WTC11 (cell line): ENCODE data around the gene CBFB. TPM values are rescaled to one million over a fixed set of nuclear protein-coding genes. Genes with fewer than 3 reads are reported as not detected.

ENCODE experiments used
- ATAC-seq: fragments of 200-7000 bp; cut with Tn5 transposase; 2 replicates; pipeline ENCODE4 v1.10.0; 2021; ENCODE audit warnings: mild to moderate bottlenecking, moderate library complexity
- Bru-seq: library from RNA; stranded (reverse); fragments of 400-500 nt; gene quantifications from one replicate; lab custom pipeline; 2021; lab: Mats Ljungman, UMichigan
- CTCF ChIA-PET: fragments of 300-600 bp; sonication (Branson Sonifier 250); formaldehyde crosslinking; loops from one replicate; lab custom pipeline; 2021; ENCODE audit warnings: antibody characterized with exemption; lab: Charles Lee
- POLR2A ChIA-PET: fragments of 350-600 bp; sonication (Branson Sonifier 250); formaldehyde crosslinking; loops from one replicate; lab custom pipeline; 2021; ENCODE audit warnings: antibody characterized with exemption; lab: Charles Lee
- DNase-seq: peaks from one replicate; pipeline ENCODE4 v3.0.0; 2021; ENCODE audit warnings: low spot score
- H3K27ac Mint-ChIP-seq: 2 replicates; pipeline ENCODE4 v1.8.0; 2021; ENCODE audit warnings: mixed read lengths
- H3K27me3 Mint-ChIP-seq: 2 replicates; pipeline ENCODE4 v1.8.0; 2021; ENCODE audit warnings: low read depth, mild to moderate bottlenecking, moderate library complexity, mixed read lengths
- H3K36me3 Mint-ChIP-seq: 2 replicates; pipeline ENCODE4 v1.8.0; 2021; ENCODE audit warnings: mixed read lengths
- H3K4me1 Mint-ChIP-seq: 2 replicates; pipeline ENCODE4 v1.8.0; 2022; ENCODE audit warnings: mixed read lengths
- H3K4me3 Mint-ChIP-seq: 2 replicates; pipeline ENCODE4 v1.8.0; 2021; ENCODE audit warnings: mild to moderate bottlenecking, moderate library complexity, mixed read lengths
- H3K9me3 Mint-ChIP-seq: 2 replicates; pipeline ENCODE4 v1.8.0; 2021; ENCODE audit warnings: mixed read lengths
- ATF3 ChIP-seq: sonication (generic); formaldehyde crosslinking; conservative IDR thresholded peaks from 2 replicates; pipeline ENCODE4 v1.8.1; 2022; ENCODE audit warnings: mild to moderate bottlenecking, missing genetic modification reagents
- CREB1 ChIP-seq: sonication (generic); formaldehyde crosslinking; IDR thresholded peaks from 2 replicates; pipeline ENCODE4 v1.8.0; 2023; ENCODE audit warnings: mild to moderate bottlenecking, missing genetic modification reagents
- E2F4 ChIP-seq: sonication (generic); formaldehyde crosslinking; IDR thresholded peaks from 2 replicates; pipeline ENCODE4 v1.8.1; 2022; ENCODE audit warnings: low read depth, mild to moderate bottlenecking, moderate library complexity, missing genetic modification reagents, borderline replicate concordance
- FOXJ3 ChIP-seq: sonication (generic); formaldehyde crosslinking; IDR thresholded peaks from 2 replicates; pipeline ENCODE4 v1.9.0; 2021; ENCODE audit warnings: missing genetic modification reagents, mild to moderate bottlenecking, borderline replicate concordance
- FOXK1 ChIP-seq: sonication (generic); formaldehyde crosslinking; IDR thresholded peaks from 2 replicates; pipeline ENCODE4 v1.8.0; 2022; ENCODE audit warnings: mild to moderate bottlenecking, moderate library complexity, missing genetic modification reagents
- FOXP4 ChIP-seq: sonication (generic); formaldehyde crosslinking; IDR thresholded peaks from 2 replicates; pipeline ENCODE4 v1.8.0; 2022; ENCODE audit warnings: mild to moderate bottlenecking, missing genetic modification reagents
- GRHL2 ChIP-seq: fragments of 250-450 bp; sonication (Bioruptor Pico); IDR thresholded peaks from 2 replicates; pipeline ENCODE4 v1.8.0; 2022; ENCODE audit warnings: mild to moderate bottlenecking, moderate library complexity; ENCODE audit not compliant: insufficient replicate concordance, severe bottlenecking
- IRF1 ChIP-seq: sonication (generic); formaldehyde crosslinking; IDR thresholded peaks from 2 replicates; pipeline ENCODE4 v1.8.0; 2023; ENCODE audit warnings: missing genetic modification reagents
- MAX ChIP-seq: sonication (generic); formaldehyde crosslinking; IDR thresholded peaks from 2 replicates; pipeline ENCODE4 v1.8.0; 2022; ENCODE audit warnings: mild to moderate bottlenecking, missing genetic modification reagents
- NFE2L1 ChIP-seq: sonication (generic); formaldehyde crosslinking; IDR thresholded peaks from 2 replicates; pipeline ENCODE4 v1.8.1; 2023; ENCODE audit warnings: missing genetic modification reagents
- NR1H2 ChIP-seq: sonication (generic); formaldehyde crosslinking; IDR thresholded peaks from 2 replicates; pipeline ENCODE4 v1.9.0; 2021; ENCODE audit warnings: mild to moderate bottlenecking, moderate library complexity, missing genetic modification reagents
- OVOL2 ChIP-seq: fragments of 250-450 bp; sonication (Bioruptor Pico); IDR thresholded peaks from 2 replicates; pipeline ENCODE4 v1.9.0; 2021; ENCODE audit warnings: mild to moderate bottlenecking, borderline replicate concordance
- RELA ChIP-seq: sonication (generic); formaldehyde crosslinking; IDR thresholded peaks from 2 replicates; pipeline ENCODE4 v1.8.1; 2022; ENCODE audit warnings: missing genetic modification reagents, mild to moderate bottlenecking, borderline replicate concordance
- RORB ChIP-seq: fragments of 250-450 bp; sonication (Bioruptor Pico); IDR thresholded peaks from 2 replicates; pipeline ENCODE4 v1.9.0; 2021; ENCODE audit warnings: mild to moderate bottlenecking
- SMAD4 ChIP-seq: sonication (generic); formaldehyde crosslinking; IDR thresholded peaks from 2 replicates; pipeline ENCODE4 v1.8.0; 2022; ENCODE audit warnings: mild to moderate bottlenecking, missing genetic modification reagents
- STAT6 ChIP-seq: sonication (generic); formaldehyde crosslinking; conservative IDR thresholded peaks from 2 replicates; pipeline ENCODE4 v1.8.1; 2023; ENCODE audit warnings: mild to moderate bottlenecking, low read depth, missing genetic modification reagents, moderate library complexity
- TCF7 ChIP-seq: sonication (generic); formaldehyde crosslinking; IDR thresholded peaks from 2 replicates; pipeline ENCODE4 v1.8.0; 2022; ENCODE audit warnings: mild to moderate bottlenecking, low read depth, missing genetic modification reagents, moderate library complexity
- TEAD1 ChIP-seq: sonication (generic); formaldehyde crosslinking; IDR thresholded peaks from 2 replicates; pipeline ENCODE4 v1.8.0; 2022; ENCODE audit warnings: mild to moderate bottlenecking, missing genetic modification reagents
- USF1 ChIP-seq: sonication (generic); formaldehyde crosslinking; IDR thresholded peaks from 2 replicates; pipeline ENCODE4 v1.8.0; 2022; ENCODE audit warnings: mild to moderate bottlenecking, missing genetic modification reagents
- ZBTB21 ChIP-seq: sonication (generic); formaldehyde crosslinking; IDR thresholded peaks from 2 replicates; pipeline ENCODE4 v1.8.1; 2023; ENCODE audit warnings: mild to moderate bottlenecking, missing genetic modification reagents, borderline replicate concordance
- ZMAT4 ChIP-seq: fragments of 250-450 bp; sonication (Bioruptor Pico); IDR thresholded peaks from 2 replicates; pipeline ENCODE4 v1.9.0; 2021; ENCODE audit warnings: mild to moderate bottlenecking
- ZNF317 ChIP-seq: sonication (generic); formaldehyde crosslinking; IDR thresholded peaks from 2 replicates; pipeline ENCODE4 v1.8.1; 2023; ENCODE audit warnings: low read depth, mild to moderate bottlenecking, moderate library complexity, missing genetic modification reagents, borderline replicate concordance
- ZNF425 ChIP-seq: fragments of 250-450 bp; sonication (Bioruptor Pico); conservative IDR thresholded peaks from 2 replicates; pipeline ENCODE4 v1.9.0; 2021; ENCODE audit warnings: mild to moderate bottlenecking
- long read RNA-seq, 3 experiments: library from RNA in 1 of 3; library from capped mRNA in 1 of 3; library from polyadenylated mRNA in 1 of 3; unstranded in 2 of 3; stranded (forward) in 1 of 3; transcript quantifications; one replicate each; pipeline ENCODE4 v2.0.0, GENCODE V29; 2021
- total RNA-seq: library from RNA; stranded (reverse); gene quantifications from 3 replicates; pipeline ENCODE4 v1.2.3, GENCODE V29; 2021

Gene CBFB
- 36.9 to 40.9 TPM (median 37.1 TPM) in 3 replicates for total RNA-seq
- Bru-seq, nascent RNA, result percentile 74 among the genes with signal in this experiment
- long read RNA-seq, experiment 1, transcript CBFB-201 (6 exons, 3,136 nt), result major isoform, 180 of 403 reads
- long read RNA-seq, experiment 1, transcript CBFB-202 (6 exons, 2,971 nt), result minor isoform, 145 of 403 reads
- long read RNA-seq, experiment 1, transcript CBFB-203 (6 exons, 584 nt), result minor isoform, 7 of 403 reads
- long read RNA-seq, experiment 1, partial matches to known transcripts, result 18 of 403 reads
- long read RNA-seq, experiment 1, other reads (novel, unspliced or antisense), result 49 of 403 reads
- long read RNA-seq, experiment 2, transcript CBFB-201 (6 exons, 3,136 nt), result major isoform, 5 of 30 reads
- long read RNA-seq, experiment 2, partial matches to known transcripts, result 3 of 30 reads
- long read RNA-seq, experiment 2, other reads (novel, unspliced or antisense), result 17 of 30 reads
- long read RNA-seq, experiment 3, partial matches to known transcripts, result 3 of 9 reads
- long read RNA-seq, experiment 3, other reads (novel, unspliced or antisense), result 3 of 9 reads

GRCh38 chr16:67028696-67029253 lies at the start of gene CBFB:
Gene CBFB (plus strand): TSS chr16:67029149. CDS start chr16:67029408, 259 bp downstream.
- peaks cover 8% of the 10 kb centered on the region; the same call in 1 of the 2 replicates for H3K36me3 Mint-ChIP-seq
- peak within 1 kb of the TSS; percentile 84 for H3K4me3 Mint-ChIP-seq
- POLR2A ChIA-PET, result no interaction called here
- TF ChIP-seq ZNF425 (CRISPR knock-in tag) (no peak), NR1H2 (CRISPR knock-in tag) (no peak), ZNF317 (CRISPR knock-in tag) (no peak), FOXJ3 (no peak), STAT6 (CRISPR knock-in tag) (no peak), ZBTB21 (CRISPR knock-in tag) (no peak), USF1 (CRISPR knock-in tag) (0 out of 2 replicates have a peak, but pooled peaks have one; percentile 13), RELA (CRISPR knock-in tag) (0 out of 2 replicates have a peak, but pooled peaks have one; percentile 36), ATF3 (CRISPR knock-in tag) (no peak), SMAD4 (no peak), MAX (CRISPR knock-in tag) (peak; percentile 67; the same call in 1 of the 2 replicates), IRF1 (CRISPR knock-in tag) (no peak), FOXK1 (CRISPR knock-in tag) (no peak), E2F4 (no peak), GRHL2 (no peak), OVOL2 (CRISPR knock-in tag) (no peak), ZMAT4 (no peak), NFE2L1 (CRISPR knock-in tag) (no peak), TCF7 (CRISPR knock-in tag) (no peak), RORB (CRISPR knock-in tag) (no peak), TEAD1 (CRISPR knock-in tag) (no peak), FOXP4 (CRISPR knock-in tag) (peak; percentile 77; the same call in 1 of the 2 replicates), CREB1 (no peak)

More at GRCh38 chr16:67028696-67029253, at the start of gene CBFB:
- peak; percentile 83 for ATAC-seq
- H3K27me3 Mint-ChIP-seq, result peaks cover 10% of the 10 kb centered on the region
- no peaks in the 10 kb centered on the region for H3K9me3 Mint-ChIP-seq
- peaks cover 16% of the 10 kb centered on the region; the same call in 1 of the 2 replicates for H3K4me1 Mint-ChIP-seq
- CTCF ChIA-PET, result interaction anchor here (0.6 to 5.1 kb wide), 9 partner anchors 12 to 171 kb away, joined by 3 to 51 read pairs (median 6); partner anchors contain the start of genes CES3, FBXL8 and TRADD
- no peak within 1 kb of the TSS for H3K27ac Mint-ChIP-seq
- DNase-seq, result peak; percentile 78
